ENCODE measurements around the gene CACNG7. TPM values are rescaled to one million over a fixed set of nuclear protein-coding genes. Genes with fewer than 3 reads are reported as not detected.
"Not testable (repeated sequence)": the region's sequence is repeated elsewhere in the genome, so short reads cannot be mapped to it uniquely, and the experiment has no call there.

Gene CACNG7
- total RNA-seq, 1 donor from 2014 or later = not detected

DNA sequence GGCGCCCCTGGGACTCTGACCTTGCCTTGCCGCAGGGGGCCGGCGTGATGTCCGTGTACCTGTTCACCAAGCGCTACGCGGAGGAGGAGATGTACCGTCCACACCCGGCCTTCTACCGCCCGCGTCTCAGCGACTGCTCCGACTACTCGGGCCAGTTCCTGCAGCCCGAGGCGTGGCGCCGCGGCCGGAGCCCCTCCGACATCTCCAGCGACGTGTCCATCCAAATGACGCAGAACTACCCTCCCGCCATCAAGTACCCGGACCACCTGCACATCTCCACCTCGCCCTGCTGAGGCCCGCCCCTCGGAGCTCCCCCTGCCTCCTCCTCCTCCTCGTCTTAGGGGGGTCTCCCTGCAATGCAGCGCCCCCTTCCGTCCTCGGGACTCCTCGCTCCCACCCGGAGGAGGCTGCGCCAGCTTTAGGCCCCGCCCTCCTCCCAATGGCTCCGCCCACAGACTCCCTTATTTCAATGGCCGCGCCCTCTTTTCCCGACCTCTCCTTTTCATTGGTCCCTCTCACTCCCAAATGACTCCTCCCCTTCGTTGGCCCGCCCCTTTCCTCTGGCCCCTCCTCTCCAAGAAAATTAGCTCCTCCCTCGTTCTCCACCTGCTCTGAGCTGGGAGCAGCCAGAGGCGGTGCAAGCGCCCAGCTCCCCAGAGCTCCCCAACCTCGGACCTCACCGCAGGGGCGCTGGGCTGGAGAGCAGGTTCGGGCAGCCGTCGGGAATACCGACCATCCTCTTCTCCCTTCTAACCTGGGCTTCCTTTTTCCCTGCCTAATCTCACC is 33.1 kb downstream of the CACNG7 start:
- intact Hi-C loops (cut with DNase I) = no loop called here
- ATAC-seq (no peak), DNase-seq (ENCODE audit: low spot score) (no peak)

DNA sequence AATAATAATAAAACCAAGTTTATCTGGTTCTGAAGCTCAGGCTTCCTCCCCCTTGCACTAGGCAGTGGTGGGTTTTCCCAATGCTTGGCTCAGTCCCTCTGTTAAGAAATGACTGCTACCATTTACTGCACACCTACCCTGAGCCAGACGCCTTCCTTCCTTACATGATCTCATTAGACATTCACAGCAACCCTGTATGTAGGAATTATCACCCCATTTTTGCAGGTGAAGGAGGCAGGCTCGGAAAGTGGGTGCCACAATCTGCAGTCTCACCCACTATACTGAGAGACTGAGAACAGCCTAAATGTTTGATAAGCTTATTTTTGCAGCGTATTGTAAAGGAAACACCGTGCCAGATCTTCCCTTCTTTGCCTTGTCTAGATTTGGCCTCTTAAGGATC is 35.3 kb downstream of the CACNG7 start:
- intact Hi-C loops (cut with DNase I) = no loop called here
- ATAC-seq (no peak), DNase-seq (ENCODE audit: low spot score) (no peak)

DNA sequence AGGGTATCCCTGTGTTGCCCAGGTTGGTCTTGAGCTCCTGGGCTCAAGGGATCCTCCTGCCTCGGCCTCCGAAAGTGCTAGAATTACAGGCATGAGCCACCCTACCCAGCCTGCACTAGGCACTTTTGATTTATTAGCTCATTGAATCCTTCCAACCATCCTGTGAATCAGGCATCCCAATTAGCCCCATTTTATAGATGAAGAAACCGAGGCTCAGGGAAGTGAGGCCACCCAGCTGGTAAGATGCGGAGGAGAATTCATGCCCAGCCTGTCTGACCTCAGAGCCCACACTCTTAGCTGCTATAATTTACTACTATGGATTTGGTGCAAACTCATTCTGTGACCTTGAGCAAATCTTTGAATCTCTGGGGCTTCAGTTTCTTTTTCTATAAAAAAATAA is 35.9 kb downstream of the CACNG7 start:
- ATAC-seq (no peak), DNase-seq (ENCODE audit: low spot score) (no peak)
- intact Hi-C loops (cut with DNase I) = no loop called here

DNA sequence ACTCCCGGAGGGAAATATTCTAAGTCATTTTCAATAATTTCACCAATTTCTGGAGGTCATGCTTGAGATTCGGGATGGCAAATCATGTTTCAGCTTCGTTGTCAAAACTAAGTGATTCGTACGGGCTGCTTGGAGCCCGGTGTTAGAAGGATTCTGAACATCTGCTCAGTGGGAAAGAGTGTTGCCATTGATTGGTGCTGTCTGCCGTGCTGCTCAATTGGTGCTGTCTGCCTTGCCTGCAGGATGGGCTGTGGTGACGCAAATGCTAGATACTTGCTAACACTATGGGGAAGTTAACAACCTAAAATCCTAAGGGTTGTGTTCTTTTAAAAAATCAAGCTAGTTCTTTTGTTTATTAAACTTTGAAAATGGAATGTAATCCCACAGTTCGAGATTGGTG is 36.4 kb downstream of the CACNG7 start:
- DNase-seq (ENCODE audit: low spot score) (no peak), ATAC-seq (no peak)
- intact Hi-C loops (cut with DNase I) = no loop called here

DNA sequence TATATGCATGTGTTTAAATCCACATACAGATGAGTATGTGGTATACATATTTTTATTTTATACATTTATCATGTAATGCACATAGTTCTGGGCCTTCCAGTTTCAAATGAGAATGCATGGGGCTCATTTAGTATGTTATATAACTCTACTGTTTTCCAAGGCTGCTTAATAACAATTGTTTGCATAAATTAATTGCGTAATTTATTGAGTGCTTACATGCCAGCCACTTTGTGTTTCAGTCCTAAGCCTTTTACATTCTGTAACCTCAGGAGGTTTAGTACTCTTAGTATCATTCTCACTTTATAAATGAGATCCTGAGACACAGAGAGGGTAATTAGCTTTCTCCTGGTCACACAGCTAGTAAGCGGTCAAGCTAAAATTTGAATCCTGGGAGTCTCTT is 36.9 kb downstream of the CACNG7 start:
- no peak for ATAC-seq
- no peak for DNase-seq (ENCODE audit: low spot score)
- intact Hi-C loops (cut with DNase I) = no loop called here

DNA sequence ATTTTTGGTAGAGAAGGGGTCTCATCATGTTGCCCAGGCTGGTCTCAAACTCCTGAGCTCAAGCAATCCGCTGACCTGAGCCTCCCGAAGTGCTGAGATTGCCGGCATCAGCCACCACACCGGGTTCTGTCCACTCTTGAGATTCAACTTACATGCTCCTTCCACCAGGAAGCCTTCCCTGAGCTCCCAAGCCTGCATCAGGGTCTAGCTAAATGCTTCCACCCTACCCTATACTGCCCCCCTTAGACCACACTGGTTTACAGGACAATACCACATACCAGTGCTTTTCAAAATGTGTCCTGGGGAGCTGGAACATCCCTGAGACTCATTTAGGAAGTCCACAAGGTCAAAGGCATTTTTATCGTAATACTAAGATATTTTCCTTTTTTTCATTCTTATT is 38.5 kb downstream of the CACNG7 start:
- ATAC-seq (no peak), DNase-seq (ENCODE audit: low spot score) (no peak)
- intact Hi-C loops (cut with DNase I) = no loop called here

DNA sequence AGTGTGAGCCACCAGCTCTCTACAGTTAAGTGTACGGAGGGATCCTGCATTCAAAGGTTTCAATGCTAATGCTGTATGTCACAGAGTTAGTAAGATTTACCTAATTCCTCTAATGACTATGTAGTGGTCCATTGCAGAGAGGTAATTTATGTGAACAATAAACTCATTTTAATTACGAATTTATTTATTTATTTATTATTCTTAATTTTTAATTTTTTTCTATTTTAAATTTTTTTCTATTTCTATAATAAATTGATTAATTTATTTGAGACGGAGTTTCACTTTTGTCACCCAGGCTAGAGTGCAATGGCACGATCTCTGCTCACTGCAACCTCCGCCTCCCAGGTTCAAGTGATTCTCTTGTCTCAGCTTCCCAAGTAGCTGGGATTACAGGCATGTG is 39.5 kb downstream of the CACNG7 start:
- DNase-seq (ENCODE audit: low spot score); ATAC-seq; intact Hi-C loops (cut with DNase I): not testable (repeated sequence)

DNA sequence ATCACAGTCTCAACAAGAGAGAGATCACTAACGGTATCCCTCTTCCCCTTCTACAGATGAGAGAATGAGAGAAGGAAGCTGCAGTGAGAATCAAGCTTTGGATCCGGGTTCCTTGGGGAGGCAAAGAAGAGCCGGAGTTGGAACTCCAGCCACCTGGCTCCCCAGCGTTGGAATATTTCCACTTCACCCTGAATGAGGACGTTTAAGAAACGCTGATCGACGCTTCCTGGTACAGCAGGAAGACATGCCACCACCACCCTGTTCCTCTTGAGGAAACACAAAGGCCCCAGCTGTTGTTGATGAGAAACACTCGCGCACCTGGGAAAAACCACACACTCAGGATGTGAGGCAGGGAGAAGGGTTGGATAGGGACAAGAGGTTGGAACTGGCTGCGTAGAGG is 42.4 kb downstream of the CACNG7 start:
- intact Hi-C loops (cut with DNase I) = no loop called here

DNA sequence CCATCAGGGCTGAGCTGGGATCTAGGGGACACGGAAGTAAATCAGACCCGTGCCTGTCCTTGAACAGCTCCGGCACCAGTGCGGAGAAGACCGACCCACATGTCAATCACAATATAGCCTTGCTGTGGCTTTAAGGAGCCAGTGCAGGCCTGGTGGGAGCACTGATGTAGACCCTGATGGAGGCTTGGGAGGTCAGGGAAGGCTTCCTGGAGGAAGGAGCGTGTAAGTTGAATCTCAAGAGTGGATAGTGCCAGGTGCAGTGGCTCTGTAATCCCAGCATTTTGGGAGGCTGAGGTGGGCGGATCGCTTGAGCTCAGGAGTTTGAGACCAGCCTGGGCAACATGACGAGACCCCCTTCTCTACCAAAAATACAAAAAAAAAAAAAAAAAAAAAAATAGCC is 42.9 kb downstream of the CACNG7 start:
- DNase-seq (ENCODE audit: low spot score) (no peak), ATAC-seq (no peak)
- intact Hi-C loops (cut with DNase I) = no loop called here

More for the DNA sequence above, 42.4 kb downstream of the CACNG7 start:
- ATAC-seq (no peak), DNase-seq (ENCODE audit: low spot score) (no peak)

DNA sequence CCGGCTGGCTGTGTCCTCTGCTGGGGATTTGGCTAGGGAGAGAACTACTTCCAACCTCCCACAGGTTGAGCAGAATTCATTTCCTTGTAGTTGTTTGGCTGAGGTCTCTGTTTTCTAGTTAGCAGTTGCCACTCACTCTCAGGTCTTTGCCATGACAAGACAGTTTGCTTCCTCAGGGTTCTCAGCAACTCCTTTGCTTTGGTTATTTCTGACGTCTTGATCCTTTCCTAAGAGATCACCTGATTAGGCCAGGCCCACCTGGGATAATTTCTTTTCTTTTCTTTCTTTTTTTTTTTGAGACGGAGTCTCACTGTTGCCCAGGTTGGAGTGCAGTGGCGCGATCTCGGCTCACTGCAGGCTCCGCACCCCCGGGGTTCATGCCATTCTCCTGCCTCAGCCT is 44.3 kb downstream of the CACNG7 start:
- intact Hi-C loops (cut with DNase I) = no loop called here
- DNase-seq (ENCODE audit: low spot score) = no peak
- ATAC-seq = no peak

DNA sequence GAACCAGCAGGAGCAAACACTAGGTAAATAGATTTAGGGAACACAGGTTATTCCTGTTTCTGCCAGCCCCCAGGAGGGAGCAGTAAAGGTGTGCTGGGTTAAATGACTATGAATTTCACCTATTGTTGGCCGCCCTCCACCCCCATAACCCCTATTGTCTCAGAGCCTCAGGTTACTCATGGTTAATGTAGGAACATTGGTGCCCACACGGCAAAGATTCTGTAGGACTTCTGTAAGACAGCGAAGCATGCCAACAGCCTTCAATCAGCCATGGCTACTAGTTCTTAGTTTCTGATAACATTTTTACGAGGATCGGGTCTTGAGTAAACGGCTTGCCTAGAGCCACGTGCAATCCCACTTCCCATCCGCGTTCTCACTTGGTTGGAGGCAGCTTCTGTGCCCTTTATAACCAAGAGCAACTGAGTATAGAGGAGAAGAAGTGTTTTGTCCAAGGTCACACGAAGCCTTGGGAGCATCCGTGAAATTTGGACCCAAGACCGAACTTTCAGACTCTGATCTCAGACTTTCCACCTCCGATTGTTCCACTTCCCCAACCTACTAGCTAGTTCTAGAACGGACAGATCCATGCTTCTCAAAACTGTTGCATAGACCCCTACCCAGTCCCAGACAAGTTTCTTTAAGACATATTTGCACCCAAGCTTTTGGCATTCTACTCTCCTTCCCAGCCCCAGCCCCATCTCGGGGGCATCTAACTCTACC is 48.5 kb downstream of the CACNG7 start:
- DNase-seq (ENCODE audit: low spot score) = no peak
- no peak for ATAC-seq
- intact Hi-C loops (cut with DNase I) = no loop called here

DNA sequence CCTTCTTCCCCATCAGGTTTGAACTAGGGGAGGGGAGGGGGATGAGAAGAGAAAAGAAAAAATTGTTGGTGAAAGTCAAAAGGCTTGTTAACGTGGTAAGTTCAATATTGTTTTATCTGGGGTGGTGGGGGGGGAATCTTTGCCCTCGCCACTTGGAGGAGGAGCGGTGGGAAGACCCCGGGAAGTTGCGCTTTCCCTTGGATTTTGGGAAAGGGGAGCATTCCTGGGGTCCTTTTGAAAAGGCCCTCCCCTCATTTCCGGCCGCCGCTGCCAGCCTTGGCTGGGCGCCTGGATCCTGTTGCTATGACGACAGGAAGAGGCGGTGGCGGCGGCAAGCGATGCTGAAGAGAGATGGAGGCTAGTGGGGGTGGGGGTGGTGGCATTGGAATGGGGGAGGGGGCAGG is 49.1 kb downstream of the CACNG7 start:
- ATAC-seq = no peak
- intact Hi-C loops (cut with DNase I) = no loop called here
- no peak for DNase-seq (ENCODE audit: low spot score)

DNA sequence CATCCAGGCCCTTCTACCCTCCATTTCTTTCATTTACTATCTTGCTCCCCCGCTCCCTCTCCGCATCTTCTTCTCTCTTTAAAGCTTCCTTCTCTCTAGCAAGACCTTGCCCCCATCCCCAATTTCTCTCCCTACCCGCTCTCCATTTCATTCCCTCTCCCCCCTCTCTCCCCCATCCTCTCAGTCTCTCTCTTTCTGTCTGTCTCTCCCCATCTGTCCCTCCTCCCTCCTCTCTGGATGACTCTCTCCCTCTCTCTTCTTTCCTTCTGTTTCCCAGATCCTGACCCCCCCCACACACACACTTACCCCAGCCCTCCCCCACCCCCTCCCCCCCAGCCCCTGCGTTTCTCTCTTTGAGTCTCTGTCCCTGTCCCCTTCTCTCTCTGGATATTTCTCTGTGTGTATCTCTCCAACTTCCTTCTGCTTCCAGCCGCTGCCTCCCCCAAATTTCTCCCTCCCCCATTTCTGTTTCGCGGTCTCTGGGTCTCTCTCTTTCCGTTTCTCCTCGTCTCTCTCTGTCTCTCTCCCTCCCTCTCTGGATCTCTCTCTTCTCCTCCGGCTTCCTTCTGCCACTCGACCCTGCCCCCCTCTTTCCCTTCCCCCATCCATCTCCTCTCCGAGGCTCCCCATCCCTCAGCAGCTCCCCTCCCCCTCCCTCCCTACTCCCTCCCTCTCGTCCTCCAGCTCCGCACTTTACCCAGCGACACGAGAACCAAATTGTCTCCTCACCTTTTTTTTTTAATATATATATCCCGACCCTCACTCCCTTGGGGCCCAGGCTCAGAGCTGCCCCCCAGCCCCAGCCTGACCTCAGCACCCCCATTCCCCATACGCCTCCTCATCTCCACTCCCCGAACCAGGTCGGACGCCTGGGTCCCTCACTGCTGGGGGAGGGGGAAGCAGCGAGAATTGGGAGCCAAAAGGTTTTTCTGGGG is 50.0 kb downstream of the CACNG7 start:
- no peak for DNase-seq (ENCODE audit: low spot score)
- intact Hi-C loops (cut with DNase I) = no loop called here
- ATAC-seq = no peak

DNA sequence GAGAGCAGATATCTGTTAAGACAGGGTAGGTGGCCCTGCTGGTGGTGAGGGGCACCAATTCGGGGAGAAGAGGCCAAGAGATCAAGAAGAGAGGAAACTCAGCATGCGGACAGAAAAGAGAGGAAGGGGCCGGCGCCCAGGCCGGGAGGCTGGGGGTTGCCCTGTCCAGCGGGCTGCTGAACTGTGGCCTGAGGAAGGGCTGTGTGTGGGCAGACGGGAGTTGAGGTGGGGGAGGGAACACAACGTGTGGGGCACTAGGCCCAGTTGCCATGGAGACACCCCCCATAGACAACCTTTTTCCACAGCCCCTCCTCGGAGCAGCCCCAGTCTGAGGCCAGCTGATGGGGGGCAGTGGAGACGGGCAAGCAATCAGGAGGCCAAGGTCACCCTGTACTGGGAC is 51.1 kb downstream of the CACNG7 start:
- intact Hi-C loops (cut with DNase I) = no loop called here
- DNase-seq (ENCODE audit: low spot score) (no peak), ATAC-seq (no peak)

DNA sequence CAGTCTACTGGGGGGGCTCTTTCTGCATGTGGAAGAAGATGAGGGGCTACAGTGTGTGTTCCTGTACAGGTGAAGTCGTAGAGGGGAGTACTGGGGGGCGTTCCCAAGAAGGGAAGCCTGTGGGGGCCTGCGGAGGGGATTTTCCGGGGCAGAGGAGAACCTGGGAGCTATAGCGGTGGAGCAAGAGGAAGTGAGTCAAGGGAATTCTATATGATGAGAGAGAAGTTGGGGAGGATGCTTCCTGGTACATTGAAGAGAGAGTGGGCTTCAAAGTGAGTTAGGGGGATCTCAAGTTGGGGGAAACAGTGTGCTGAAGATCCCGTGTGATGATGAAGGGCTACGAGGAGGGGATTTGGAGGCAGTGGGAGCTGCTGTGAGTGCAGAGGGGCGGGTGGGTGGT is 51.8 kb downstream of the CACNG7 start:
- DNase-seq (ENCODE audit: low spot score) (no peak), ATAC-seq (no peak)
- intact Hi-C loops (cut with DNase I) = no loop called here

DNA sequence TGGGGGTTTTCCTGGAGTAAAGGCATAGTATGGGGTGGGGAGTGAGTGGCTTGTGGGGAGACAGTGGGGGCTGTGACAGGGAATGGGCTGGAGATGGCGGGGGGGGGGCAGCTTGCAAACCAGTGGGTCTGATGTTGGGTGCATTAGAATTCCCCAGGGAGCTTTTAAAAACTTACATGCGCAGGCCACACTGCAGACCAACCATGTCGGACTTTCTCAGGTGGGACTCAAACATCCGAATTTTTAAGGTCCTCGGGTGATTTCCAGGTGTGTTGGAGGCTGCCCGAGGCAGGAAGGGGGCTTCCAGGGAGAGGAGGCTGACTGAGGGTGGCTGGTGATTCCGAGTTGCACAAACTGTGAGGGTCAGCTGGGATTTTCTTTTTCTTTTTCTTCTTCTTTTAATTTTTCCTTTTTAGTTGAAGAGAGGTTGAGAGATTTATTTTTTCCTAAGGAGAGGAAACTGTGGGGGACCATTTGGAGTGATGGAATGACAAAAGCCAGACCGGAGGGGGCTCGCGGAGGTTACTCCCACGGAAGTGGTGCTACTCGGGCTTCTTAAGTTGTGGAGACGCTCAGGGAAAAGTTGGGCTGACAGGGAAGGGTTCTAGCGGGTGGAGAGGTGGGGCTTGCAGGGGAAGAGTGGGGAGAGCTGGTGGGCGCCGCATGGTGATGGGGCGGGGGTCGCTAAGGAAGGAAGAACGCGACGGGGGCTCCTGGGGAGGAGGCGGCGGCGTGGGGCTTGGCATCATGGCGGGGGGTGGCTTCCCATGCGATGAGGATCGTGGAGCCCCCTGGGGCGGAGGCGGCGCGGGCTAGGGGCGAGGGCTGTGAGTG is 52.7 kb downstream of the CACNG7 start:
- intact Hi-C loops (cut with DNase I) = no loop called here
- DNase-seq (ENCODE audit: low spot score) (no peak), ATAC-seq (no peak)

DNA sequence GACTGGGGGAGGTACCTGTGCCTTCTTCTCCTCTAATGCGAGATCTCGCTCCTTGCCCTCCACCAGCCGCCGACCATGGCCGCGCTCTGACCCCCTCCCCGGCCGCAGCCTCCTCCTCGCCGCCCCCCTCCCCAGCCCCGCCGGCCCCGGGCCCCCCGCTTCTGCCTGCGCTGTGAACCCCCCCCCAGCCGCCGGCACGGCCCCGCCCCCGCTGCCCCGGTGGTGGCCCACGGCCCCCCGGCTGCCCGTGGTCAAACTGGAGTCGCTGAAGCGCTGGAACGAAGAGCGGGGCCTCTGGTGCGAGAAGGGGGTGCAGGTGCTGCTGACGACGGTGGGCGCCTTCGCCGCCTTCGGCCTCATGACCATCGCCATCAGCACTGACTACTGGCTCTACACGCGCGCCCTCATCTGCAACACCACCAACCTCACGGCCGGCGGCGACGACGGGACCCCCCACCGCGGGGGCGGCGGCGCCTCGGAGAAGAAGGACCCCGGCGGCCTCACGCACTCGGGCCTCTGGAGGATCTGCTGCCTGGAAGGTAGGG is 53.9 kb downstream of the CACNG7 start, which contains the start of gene CACNG8:
TSS of gene CACNG8 (plus strand) at position 51 of the 545 bp plus-strand sequence.
- ATAC-seq (no peak), DNase-seq (ENCODE audit: low spot score) (no peak)
- intact Hi-C loops (cut with DNase I) = no loop called here

DNA sequence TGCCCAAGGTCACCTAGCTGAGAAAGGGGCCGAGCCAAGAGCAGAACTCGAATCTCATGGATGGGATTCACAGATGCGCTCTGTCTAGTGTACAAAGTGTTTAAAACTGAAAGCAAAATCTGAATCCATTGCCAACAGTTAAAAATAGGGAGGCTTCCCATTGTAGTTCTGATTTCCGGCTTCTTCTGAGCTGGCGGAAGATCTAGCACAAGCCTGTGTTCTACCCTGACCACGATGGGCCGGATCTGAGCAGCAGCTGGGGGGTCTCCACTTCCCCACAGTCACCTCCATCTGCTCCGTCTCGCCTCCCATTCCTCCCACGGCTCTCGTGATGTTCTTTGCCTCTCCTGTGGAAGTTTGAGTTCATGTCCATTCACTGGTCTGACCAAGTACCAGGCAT is 56.0 kb downstream of the CACNG7 start:
- intact Hi-C loops (cut with DNase I) = no loop called here
- DNase-seq (ENCODE audit: low spot score) (no peak), ATAC-seq (no peak)

All from sciatic nerve (tissue), 2 donors.